Thoracic aorta (tissue), 2 donors: ENCODE measurements around the gene RBPJ. TPM values are rescaled to one million over a fixed set of nuclear protein-coding genes. Genes with fewer than 3 reads are reported as not detected.

ENCODE experiments used
- ATAC-seq: fragments of 150-250 bp; one replicate; pipeline ENCODE4 v1.8.0; 2017; ENCODE audit warnings: low read depth; ENCODE audit not compliant: insufficient number of reproducible peaks, low FRiP score
- DNase-seq: peaks from one replicate; pipeline ENCODE4 v3.0.0-alpha.2; 2020; ENCODE audit warnings: low spot score
- H3K27ac ChIP-seq, 2 donors: fragments of 200-600 bp; sonication (generic); 1 replicate in 1 of 2; 2 replicates in 1 of 2; pipeline ENCODE4 v1.5.1; 2016; ENCODE audit warnings: mild to moderate bottlenecking in 2 of 2, moderate library complexity in 2 of 2
- H3K27me3 ChIP-seq: fragments of 200-600 bp; sonication (generic); replicated peaks from 2 replicates; pipeline ENCODE4 v1.6.0; 2016; ENCODE audit warnings: mild to moderate bottlenecking; ENCODE audit not compliant: insufficient read depth
- H3K36me3 ChIP-seq: fragments of 200-600 bp; sonication (generic); one replicate; pipeline ENCODE4 v1.5.1; 2016
- H3K4me1 ChIP-seq, 2 donors: fragments of 200-600 bp; sonication (generic); 1 replicate in 1 of 2; 2 replicates in 1 of 2; pipeline versions ENCODE4 v1.5.1 to v1.6.0; 2016; ENCODE audit warnings: low read depth in 2 of 2, mild to moderate bottlenecking in 1 of 2; ENCODE audit not compliant: control insufficient read depth in 1 of 2
- H3K4me3 ChIP-seq: fragments of 200-600 bp; sonication (generic); 2 replicates; pipeline ENCODE4 v1.5.1; 2016; ENCODE audit warnings: mild to moderate bottlenecking
- H3K9me3 ChIP-seq: fragments of 200-600 bp; sonication (generic); 2 replicates; pipeline ENCODE4 v1.5.1; 2016
- total RNA-seq, 2 donors: library from RNA; depleted of rRNA; stranded (reverse); fragments of >200 nt; gene quantifications; one replicate each; pipeline versions ENCODE4 v1.1.0 to v1.2.3, GENCODE V29; 2016
- TF ChIP-seq, protein P1 (sequence below): fragments of 200-600 bp; sonication (generic); IDR thresholded peaks from one replicate; pipeline ENCODE4 v1.5.1; 2019; ENCODE audit warnings: antibody characterized with exemption

The RBPJ gene
- total RNA-seq, 2 donors from 2014 or later: 63.4 to 82.6 TPM

DNA sequence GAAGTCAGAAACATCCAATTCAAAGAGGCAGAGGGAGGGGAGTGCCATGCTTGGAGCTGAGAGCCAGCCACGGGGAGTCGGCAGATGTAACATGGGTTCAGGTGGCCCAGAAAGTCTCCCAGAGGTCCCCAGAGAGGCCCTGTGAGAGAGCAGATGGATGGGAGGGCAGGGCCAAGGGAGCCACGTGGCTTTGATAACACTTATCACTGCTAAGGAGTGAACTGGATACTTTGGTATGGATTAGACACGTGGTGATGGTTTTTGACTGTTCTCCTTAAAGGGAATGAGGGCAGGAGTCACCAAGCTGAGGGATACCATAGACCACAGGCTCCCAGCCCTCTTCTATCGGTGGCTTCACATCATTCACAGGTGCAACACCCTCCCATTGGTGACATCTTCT lies 155.7 kb downstream of the RBPJ start:
- H3K4me3 ChIP-seq: no peak overlapping the region
- DNase-seq (no peak), ATAC-seq (no peak)
- TF ChIP-seq, protein P1, sequence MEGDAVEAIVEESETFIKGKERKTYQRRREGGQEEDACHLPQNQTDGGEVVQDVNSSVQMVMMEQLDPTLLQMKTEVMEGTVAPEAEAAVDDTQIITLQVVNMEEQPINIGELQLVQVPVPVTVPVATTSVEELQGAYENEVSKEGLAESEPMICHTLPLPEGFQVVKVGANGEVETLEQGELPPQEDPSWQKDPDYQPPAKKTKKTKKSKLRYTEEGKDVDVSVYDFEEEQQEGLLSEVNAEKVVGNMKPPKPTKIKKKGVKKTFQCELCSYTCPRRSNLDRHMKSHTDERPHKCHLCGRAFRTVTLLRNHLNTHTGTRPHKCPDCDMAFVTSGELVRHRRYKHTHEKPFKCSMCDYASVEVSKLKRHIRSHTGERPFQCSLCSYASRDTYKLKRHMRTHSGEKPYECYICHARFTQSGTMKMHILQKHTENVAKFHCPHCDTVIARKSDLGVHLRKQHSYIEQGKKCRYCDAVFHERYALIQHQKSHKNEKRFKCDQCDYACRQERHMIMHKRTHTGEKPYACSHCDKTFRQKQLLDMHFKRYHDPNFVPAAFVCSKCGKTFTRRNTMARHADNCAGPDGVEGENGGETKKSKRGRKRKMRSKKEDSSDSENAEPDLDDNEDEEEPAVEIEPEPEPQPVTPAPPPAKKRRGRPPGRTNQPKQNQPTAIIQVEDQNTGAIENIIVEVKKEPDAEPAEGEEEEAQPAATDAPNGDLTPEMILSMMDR: no peak
- H3K4me1 ChIP-seq: no peaks in the 10 kb centered on the region
- H3K27me3 ChIP-seq: no peaks in the 10 kb centered on the region
- no peaks in the 10 kb centered on the region for H3K9me3 ChIP-seq
- no peak overlapping the region for H3K27ac ChIP-seq
- no peaks in the 10 kb centered on the region for H3K36me3 ChIP-seq

DNA sequence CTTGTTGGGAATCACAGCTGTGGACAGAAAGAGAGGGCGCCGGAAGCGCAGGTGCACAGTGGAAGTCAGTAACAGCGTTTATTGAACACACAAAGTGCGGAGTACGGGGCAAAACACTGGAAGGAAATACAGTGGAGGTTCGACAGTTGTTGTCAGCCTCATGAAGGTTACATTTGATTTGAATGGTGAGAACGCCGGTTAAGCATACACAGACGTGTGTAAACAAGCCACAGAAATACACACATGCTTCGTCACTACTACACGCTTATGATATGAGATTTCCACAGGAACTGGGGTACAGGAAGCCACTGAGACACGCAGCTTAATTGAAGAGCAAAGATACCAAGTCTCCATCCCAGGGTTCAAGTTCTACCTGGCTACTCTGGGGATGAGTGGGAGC lies 157.5 kb downstream of the RBPJ start:
- no peaks in the 10 kb centered on the region for H3K27me3 ChIP-seq
- H3K27ac ChIP-seq: no peak overlapping the region
- no peaks in the 10 kb centered on the region for H3K9me3 ChIP-seq
- no peak for DNase-seq
- no peak overlapping the region for H3K4me3 ChIP-seq
- TF ChIP-seq, protein P1: no peak
- no peaks in the 10 kb centered on the region for H3K36me3 ChIP-seq
- ATAC-seq: no peak
- no peaks in the 10 kb centered on the region for H3K4me1 ChIP-seq

DNA sequence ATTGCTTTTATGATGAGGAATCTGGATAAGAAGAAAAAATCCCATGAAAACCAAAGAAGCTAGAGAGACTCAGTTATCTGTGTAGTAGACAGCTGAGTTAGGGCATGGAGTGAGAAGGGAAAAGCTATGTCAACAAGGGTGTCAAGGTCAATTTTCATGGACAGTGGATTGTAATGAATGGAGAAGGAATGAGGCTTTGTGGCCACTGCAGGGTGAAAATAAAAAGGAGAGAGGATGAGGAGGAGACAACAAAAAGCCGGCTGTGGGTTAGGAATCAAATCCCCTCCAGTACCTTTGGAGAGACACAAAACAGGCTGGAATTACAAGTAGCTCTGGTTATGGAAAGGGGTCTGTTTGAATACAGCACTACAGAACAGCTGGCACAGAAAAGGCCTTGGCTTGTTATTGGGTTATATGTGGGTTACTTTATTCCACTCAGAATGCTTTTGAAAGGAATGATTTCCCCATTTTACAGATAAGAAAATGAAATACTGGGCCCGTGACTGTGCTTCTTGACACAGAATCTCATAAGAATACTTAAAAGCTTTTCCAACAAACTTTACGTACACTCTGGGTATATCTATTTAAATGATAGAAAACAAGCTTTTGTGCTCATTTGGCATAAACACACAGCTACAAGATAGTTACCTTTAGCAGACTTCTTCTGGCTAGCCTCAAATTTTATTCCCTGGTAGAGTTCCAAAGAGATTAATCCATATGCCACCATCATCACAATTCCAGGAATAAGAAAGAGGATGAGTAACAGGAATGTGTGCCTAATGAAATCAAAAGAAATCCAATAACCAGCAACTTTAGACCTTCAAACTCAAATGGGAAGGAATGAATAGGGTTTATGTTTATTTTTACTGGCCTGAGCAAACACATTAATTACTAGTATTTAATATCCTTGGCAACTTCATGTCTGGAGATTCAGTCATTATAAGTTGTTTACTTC lies 162.0 kb downstream of the RBPJ start:
- H3K4me1 ChIP-seq: no peaks in the 10 kb centered on the region
- no peak overlapping the region for H3K4me3 ChIP-seq
- no peak overlapping the region for H3K27ac ChIP-seq
- no peaks in the 10 kb centered on the region for H3K36me3 ChIP-seq
- ATAC-seq (no peak), DNase-seq (no peak)
- H3K9me3 ChIP-seq: no peaks in the 10 kb centered on the region
- TF ChIP-seq, protein P1: no peak
- no peaks in the 10 kb centered on the region for H3K27me3 ChIP-seq

DNA sequence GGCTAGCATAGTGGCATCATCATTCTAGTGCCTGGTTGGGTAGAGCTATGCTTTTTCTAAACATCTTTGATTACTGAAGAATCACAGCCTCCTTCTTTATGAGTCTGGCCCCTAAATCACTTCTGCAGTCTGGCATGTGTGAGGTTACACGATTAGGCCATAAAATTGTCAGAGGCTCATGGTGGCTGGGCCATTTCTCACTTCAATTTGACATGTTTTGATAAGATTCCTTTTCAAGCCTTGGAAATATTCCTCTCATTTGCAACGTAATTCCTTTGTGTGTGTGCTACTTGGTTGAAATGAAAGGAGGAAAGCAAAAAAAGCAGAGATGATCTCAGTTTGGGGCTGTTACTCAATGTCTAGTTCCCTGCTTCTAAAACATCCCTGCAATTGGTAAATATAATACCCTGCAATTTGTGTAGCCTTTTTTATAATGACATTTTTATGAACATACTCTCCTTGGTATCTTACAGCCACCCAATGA lies 163.3 kb downstream of the RBPJ start:
- Histone ChIP-seq H3K4me1 (no peaks in the 10 kb centered on the region), H3K36me3 (no peaks in the 10 kb centered on the region), H3K27me3 (no peaks in the 10 kb centered on the region), H3K27ac (no peak overlapping the region), H3K4me3 (no peak overlapping the region), H3K9me3 (no peaks in the 10 kb centered on the region)
- ATAC-seq: no peak
- no peak for DNase-seq
- TF ChIP-seq, protein P1: no peak

DNA sequence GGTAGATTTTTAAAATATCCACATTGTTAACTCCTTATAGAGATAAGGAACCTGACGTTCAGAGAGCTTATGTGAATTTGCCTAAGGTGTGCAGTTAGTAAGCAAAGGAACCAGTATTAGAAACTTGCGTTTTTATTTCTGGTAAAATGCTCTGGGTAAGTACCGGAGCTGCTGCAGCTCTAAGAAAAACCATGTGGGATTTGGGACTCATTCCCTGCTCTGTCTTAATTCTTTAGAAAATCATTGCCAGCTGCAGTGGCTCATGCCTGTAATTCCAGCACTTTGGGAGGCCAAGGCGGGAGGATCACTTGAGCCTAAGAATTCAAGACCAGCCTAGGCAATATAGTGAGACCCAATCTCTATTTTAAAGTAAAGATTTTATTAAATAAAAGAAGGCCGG lies 163.7 kb downstream of the RBPJ start:
- Histone ChIP-seq H3K4me1 (no peaks in the 10 kb centered on the region), H3K27ac (no peak overlapping the region), H3K4me3 (no peak overlapping the region), H3K36me3 (no peaks in the 10 kb centered on the region), H3K9me3 (no peaks in the 10 kb centered on the region), H3K27me3 (no peaks in the 10 kb centered on the region)
- no peak for DNase-seq
- TF ChIP-seq, protein P1: no peak
- ATAC-seq: no peak

Other genes starting within 250 kb of the RBPJ start
- gene CCKAR, start 169.5 kb downstream of the RBPJ start, total RNA-seq: 1 to 10 TPM in 1 of 2 donors, not detected in 1; 1.2 TPM